ENCODE data around the gene PPIB.

Gene PPIB

GRCh38 chr15:64162869-64163658 lies at the start of gene PPIB:
TSS of gene PPIB (minus strand) at chr15:64163022. CDS start at chr15:64162986, 36 bp downstream.
- in situ Hi-C loops (cut with MboI; ENCODE audit: low sequenced_read_pairs): no loop called here

DNA sequence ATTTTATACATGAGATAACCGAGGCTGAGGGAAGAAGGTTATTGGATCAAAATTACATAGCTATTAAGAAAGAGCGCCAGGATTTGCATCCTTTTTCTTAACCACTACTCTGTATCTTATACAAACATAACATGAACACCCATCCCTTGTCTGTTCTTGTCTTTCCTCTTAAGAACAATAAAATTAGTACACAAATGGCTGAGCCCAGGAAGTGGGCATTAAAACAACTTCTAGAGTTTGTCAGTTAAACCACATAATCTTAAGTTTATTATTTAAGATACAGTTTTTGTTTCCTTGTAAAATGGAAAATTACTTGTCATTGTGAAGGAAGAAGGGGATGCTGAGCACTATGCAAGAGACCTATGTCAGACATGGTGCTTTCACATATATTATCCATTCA lies 48.9 kb upstream of the PPIB start:
- in situ Hi-C loops (cut with MboI; ENCODE audit: low sequenced_read_pairs): no loop called here

DNA sequence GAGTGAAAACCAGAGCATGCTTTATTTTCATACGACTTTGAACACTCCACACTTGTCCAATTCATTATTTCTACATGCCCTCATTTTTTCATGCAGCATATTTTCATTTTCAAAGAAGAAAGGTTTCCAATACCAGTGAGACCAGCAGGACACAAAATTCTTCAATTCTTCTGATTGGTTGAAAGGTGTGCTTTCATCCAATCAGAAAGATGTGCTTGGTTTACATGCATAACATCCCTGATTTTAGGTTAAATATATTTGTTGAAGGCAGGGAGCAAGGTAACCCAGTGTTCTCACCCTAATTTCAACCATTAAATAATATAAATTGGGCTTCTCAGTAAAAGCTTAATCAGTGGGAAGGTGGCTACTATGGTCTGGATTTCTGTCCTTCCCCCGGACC lies 47.5 kb upstream of the PPIB start:
- in situ Hi-C loops (cut with MboI; ENCODE audit: low sequenced_read_pairs): no loop called here

DNA sequence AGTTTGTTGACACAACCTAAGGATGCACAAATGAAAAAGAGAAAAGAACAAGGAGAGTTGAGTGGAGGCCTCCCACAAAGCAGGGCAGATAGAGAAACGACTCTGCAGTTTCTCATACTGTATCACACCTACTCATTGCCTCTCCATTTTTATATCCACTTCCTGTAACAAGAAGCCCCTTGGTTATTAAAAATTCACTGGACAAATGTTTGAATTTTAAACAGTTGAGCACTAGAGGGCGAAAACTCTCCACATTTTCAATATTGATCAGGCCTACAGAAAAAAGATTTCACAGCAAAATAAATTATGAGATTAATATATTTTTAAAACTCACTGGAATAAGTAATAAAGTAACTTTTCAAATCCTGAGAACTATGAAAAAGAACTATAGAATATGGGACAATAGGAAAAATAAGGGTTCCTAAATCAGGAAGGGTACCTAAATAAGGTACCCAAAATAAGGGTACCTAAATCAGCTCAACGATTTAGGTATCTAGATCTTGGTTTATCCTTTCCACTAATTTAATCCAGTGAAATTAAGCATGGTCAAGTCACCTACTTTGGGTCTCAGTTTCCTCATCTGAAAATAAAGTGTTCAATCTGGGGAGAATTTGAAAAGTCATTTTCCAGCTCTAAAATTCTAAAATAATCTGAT lies 47.0 kb upstream of the PPIB start:
- in situ Hi-C loops (cut with MboI; ENCODE audit: low sequenced_read_pairs): no loop called here

DNA sequence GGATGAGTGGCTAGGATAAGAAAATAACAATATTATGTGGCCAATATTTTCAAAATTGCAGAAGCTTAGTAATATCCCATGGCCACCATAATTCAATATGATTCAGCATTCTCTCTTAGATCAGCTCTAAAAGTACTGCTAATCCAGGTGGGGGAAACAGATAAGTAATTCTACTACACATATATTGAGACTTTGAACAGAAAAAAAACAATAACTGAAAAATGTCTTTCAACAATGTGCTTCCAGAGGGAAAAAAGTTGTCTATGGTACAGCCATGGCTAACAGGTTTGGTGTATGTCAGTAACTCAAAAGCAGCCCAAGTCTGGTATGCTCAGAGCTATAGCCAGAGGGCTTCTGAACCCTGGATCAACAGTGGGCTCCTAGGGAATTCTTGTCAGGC lies 42.4 kb upstream of the PPIB start:
- in situ Hi-C loops (cut with MboI; ENCODE audit: low sequenced_read_pairs): no loop called here

- in situ Hi-C loops (cut with MboI; ENCODE audit: low sequenced_read_pairs): no loop called here
Observed at GRCh38 chr15:64197425-64197824, 34.6 kb upstream of the PPIB start.

GRCh38 chr15:64193971-64194370 lies 31.1 kb upstream of the PPIB start:
- in situ Hi-C loops (cut with MboI; ENCODE audit: low sequenced_read_pairs): no loop called here

- in situ Hi-C loops (cut with MboI; ENCODE audit: low sequenced_read_pairs): no loop called here
Observed at GRCh38 chr15:64191971-64192830, 29.4 kb upstream of the PPIB start.

- in situ Hi-C loops (cut with MboI; ENCODE audit: low sequenced_read_pairs): no loop called here
Observed at GRCh38 chr15:64187396-64188191, 24.8 kb upstream of the PPIB start.

- in situ Hi-C loops (cut with MboI; ENCODE audit: low sequenced_read_pairs): no loop called here
Observed at GRCh38 chr15:64185146-64185911, 22.5 kb upstream of the PPIB start.

- in situ Hi-C loops (cut with MboI; ENCODE audit: low sequenced_read_pairs): no loop called here
Observed at GRCh38 chr15:64182859-64183370, 20.1 kb upstream of the PPIB start.

- in situ Hi-C loops (cut with MboI; ENCODE audit: low sequenced_read_pairs): no loop called here
Observed at GRCh38 chr15:64180235-64180824, 17.5 kb upstream of the PPIB start.

DNA sequence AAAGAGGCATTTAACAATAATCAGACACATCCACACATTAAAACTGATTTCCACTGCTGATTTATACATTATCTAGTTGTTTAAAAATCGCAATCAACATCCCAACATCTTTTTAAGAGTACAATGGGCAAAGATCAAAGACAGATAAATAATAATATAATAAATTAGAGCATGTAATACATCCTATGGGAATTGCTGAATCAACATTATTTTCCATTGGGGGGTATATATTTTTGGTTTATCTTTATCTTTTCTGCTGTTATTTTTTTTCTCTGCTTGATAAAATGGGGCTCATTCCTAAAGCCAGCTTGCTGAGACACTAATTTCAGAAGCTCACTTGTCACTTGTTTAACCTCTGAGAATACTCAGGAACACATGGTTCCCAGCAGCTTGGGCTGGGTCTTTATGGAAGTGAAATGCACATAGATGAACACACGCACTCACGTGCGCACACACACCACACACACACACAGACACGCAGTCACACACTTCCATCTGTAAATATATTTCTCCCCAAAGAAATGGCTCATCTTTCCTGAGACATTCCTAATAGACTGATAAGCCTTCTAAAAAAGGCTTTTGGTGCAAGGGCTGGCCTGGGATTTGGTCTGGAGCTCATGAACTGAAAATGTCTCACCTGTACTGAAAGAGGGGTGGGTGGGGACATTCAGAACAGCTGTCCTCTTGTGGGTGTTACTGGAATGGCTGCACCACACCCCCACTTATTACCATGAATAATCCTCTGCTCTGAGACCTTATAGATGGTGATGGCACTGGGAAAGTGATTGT lies 3.5 kb upstream of the PPIB start:
- in situ Hi-C loops (cut with MboI; ENCODE audit: low sequenced_read_pairs): no loop called here

- in situ Hi-C loops (cut with MboI; ENCODE audit: low sequenced_read_pairs): no loop called here
Observed at GRCh38 chr15:64164436-64164835, 1.6 kb upstream of the PPIB start.

GRCh38 chr15:64163659-64164362 lies 989 bp upstream of the PPIB start:
- in situ Hi-C loops (cut with MboI; ENCODE audit: low sequenced_read_pairs): no loop called here

GRCh38 chr15:64162478-64162868 lies 349 bp downstream of the PPIB start:
- in situ Hi-C loops (cut with MboI; ENCODE audit: low sequenced_read_pairs): no loop called here

GRCh38 chr15:64161688-64162477 lies 939 bp downstream of the PPIB start:
- in situ Hi-C loops (cut with MboI; ENCODE audit: low sequenced_read_pairs): no loop called here
